AML-193 (cell line): ENCODE measurements around the gene WDFY4.

ENCODE experiments used
- DNase-seq, 2 experiments: peaks; one replicate each; lab custom pipeline; 2025; lab: John Stamatoyannopoulos, UW

The WDFY4 gene

GRCh38 chr10:48773580-48773979, 88.9 kb downstream of the WDFY4 start:
- DNase-seq, result no peak

GRCh38 chr10:48774416-48775205, 89.9 kb downstream of the WDFY4 start:
- no peak for DNase-seq

GRCh38 chr10:48775206-48775517, 90.5 kb downstream of the WDFY4 start:
- no peak for DNase-seq

- no peak for DNase-seq
Measured at GRCh38 chr10:48776005-48776522, 91.4 kb downstream of the WDFY4 start.

GRCh38 chr10:48776528-48776927, 91.9 kb downstream of the WDFY4 start:
- DNase-seq, result no peak

- no peak for DNase-seq
Measured at GRCh38 chr10:48777110-48777509, 92.4 kb downstream of the WDFY4 start.

GRCh38 chr10:48778193-48778857, 93.7 kb downstream of the WDFY4 start:
- no peak for DNase-seq

GRCh38 chr10:48779077-48779476, 94.4 kb downstream of the WDFY4 start:
- DNase-seq, result no peak

GRCh38 chr10:48779546-48780152, 95.0 kb downstream of the WDFY4 start:
- no peak for DNase-seq

- no peak for DNase-seq
Measured at GRCh38 chr10:48780341-48780740, 95.7 kb downstream of the WDFY4 start.

- no peak for DNase-seq
Measured at GRCh38 chr10:48782386-48782785, 97.7 kb downstream of the WDFY4 start.

- DNase-seq, result no peak
Measured at GRCh38 chr10:48784031-48784430, 99.4 kb downstream of the WDFY4 start.

- no peak for DNase-seq
Measured at GRCh38 chr10:48785796-48786195, 101.1 kb downstream of the WDFY4 start.

- DNase-seq, result no peak
Measured at GRCh38 chr10:48786606-48787282, 102.1 kb downstream of the WDFY4 start.

- DNase-seq, result no peak
Measured at GRCh38 chr10:48788554-48788953, 103.9 kb downstream of the WDFY4 start.

- DNase-seq, result no peak
Measured at GRCh38 chr10:48789486-48790456, 105.1 kb downstream of the WDFY4 start.

GRCh38 chr10:48790457-48791044, 105.9 kb downstream of the WDFY4 start:
- DNase-seq, result no peak

- no peak for DNase-seq
Measured at GRCh38 chr10:48791267-48791928, 106.7 kb downstream of the WDFY4 start.

- no peak for DNase-seq
Measured at GRCh38 chr10:48792121-48792520, 107.4 kb downstream of the WDFY4 start.

GRCh38 chr10:48792687-48793096, 108.0 kb downstream of the WDFY4 start:
- DNase-seq, result no peak
